ES-I3 (cell line): ENCODE results near the gene BCAS4.

Source experiments
- H3K36me3 ChIP-seq: 2 replicates; pipeline ENCODE4 v1.6.1; 2013; ENCODE audit warnings: mild to moderate bottlenecking, low read length, control low read depth, moderate library complexity; ENCODE audit not compliant: insufficient read depth
- H3K4me1 ChIP-seq: 2 replicates; pipeline ENCODE4 v1.6.1; 2013; ENCODE audit warnings: mild to moderate bottlenecking, control low read depth, low read length; ENCODE audit not compliant: insufficient read depth
- H3K9ac ChIP-seq: 2 replicates; pipeline ENCODE4 v1.6.1; 2013; ENCODE audit warnings: low read depth, mild to moderate bottlenecking, low read length, moderate library complexity
- H3K9me3 ChIP-seq: 2 replicates; pipeline ENCODE4 v1.6.1; 2013; ENCODE audit warnings: mild to moderate bottlenecking, low read length, moderate library complexity; ENCODE audit not compliant: control insufficient read depth, insufficient read depth

Gene BCAS4

DNA sequence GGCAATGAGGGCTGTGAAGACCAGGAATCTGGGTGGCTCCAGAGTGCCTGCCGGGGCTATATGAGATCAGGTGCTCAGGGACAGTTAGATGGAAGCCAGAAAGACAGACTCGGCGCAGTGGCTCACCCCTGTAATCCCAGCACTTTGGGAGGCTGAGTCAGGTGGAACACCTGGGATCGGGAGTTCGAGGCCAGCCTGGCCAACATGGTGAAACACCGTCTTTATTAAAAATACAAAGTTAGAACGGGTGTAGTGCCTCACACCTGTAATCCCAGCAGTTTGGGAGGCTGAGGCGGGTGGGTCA is 43.4 kb downstream of the BCAS4 start:
- H3K4me1 ChIP-seq, result no peaks in the 10 kb centered on the region
- H3K36me3 ChIP-seq, result no peaks in the 10 kb centered on the region; the same call in 1 of the 2 replicates
- H3K9ac ChIP-seq, result no peak overlapping the region
- H3K9me3 ChIP-seq, result no peaks in the 10 kb centered on the region

DNA sequence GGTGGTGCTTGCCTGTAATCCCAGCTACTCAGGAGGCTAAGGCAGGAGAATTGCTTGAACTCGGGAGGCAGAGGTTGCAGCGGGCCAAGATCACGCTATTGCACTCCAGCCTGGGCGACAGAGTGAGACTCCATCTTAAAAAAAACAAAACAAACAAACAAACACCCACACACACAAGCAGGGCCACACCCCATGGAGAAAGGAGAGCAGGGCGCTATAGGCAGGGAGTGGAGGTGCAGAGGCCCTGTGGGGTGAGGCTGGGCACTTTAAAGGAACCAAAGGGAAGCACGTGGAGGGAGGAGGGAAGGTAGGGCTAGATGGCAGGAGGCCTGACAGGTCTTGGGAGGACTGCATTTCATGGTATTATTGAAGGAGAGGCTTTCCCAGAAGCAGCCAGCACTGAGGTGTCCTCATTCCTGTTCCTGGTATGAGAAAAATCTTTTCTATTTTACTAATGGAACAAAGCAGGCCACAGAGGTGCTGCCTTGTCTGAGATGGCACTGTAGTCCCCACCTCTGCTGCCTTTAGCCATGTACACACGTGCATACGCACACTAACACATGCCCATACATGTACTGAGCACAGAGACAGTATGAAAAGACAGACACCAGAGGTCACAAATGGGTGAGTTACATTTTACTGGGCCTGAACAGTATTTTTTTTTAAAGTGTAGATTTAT is 44.0 kb downstream of the BCAS4 start:
- no peaks in the 10 kb centered on the region for H3K9me3 ChIP-seq
- no peaks in the 10 kb centered on the region; the same call in 1 of the 2 replicates for H3K36me3 ChIP-seq
- no peaks in the 10 kb centered on the region; the same call in 1 of the 2 replicates for H3K4me1 ChIP-seq
- H3K9ac ChIP-seq, result no peak overlapping the region

DNA sequence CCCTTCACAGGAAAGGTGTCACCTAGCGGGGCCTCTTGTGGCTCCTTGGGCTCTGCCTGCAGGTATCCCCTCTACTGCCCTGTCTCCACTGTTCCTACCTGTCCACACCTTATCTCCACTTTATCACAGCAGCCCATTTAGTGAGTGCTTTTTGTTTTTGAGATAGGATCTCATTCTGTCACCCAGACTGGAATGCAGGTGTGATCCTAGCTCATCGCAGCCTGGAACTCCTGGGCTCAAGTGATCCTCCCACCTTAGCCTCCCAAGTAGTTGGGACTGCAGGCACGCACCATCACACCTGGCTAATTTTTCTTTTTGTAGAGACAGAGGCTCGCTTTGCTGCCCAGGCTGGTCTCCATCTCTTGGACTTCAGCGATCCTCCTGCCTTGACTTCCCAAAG is 48.0 kb downstream of the BCAS4 start:
- Histone ChIP-seq H3K9me3 (no peaks in the 10 kb centered on the region), H3K4me1 (peaks cover 10% of the 10 kb centered on the region; the same call in 1 of the 2 replicates), H3K9ac (no peak overlapping the region), H3K36me3 (no peaks in the 10 kb centered on the region; the same call in 1 of the 2 replicates)

DNA sequence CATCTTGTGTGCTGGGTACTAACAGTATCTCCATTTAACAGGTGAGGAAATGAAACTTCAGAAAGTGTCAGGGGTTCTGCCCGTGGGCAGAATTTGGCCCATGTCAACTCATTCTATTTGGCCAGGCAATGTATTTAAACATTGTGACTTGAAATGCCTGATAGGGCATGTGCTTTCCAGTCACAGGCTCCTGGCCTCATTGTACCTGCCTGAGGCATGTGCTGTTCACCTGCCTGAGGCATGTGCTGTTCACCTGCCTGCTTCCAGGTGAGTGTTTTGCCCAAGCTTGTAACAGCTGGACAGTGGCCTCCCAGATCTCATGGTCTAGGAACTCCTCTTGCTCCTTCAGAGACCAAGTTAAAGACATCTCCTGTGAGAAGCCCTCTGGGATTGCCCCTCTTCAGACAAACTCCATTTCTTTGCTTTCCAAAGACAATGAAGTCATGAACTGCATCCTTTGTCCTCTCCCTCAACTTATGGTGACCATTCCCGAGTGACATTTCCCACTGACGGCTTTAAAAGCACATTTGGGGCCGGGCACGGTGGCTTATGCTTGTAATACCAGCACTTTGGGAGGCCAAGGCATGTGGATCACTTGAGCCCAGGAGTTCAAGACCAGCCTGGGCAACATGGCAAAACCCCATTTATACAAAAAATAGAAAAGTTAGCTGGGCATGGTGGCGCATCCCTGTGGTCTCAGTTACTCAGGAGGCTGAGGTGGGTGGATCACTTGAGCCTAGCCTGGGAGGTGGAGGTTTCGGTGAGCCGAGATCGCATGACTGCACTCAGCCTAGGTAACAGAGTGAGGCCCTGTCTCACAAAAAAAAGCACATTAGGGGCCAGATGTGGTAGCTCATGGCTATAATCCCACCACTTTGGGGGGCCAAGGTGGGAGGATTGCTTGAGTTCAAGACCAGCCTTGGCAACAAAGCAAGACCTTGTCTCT is 48.7 kb downstream of the BCAS4 start:
- H3K4me1 ChIP-seq, result peaks cover 10% of the 10 kb centered on the region; the same call in 1 of the 2 replicates
- no peak overlapping the region for H3K9ac ChIP-seq
- H3K9me3 ChIP-seq, result no peaks in the 10 kb centered on the region
- no peaks in the 10 kb centered on the region; the same call in 1 of the 2 replicates for H3K36me3 ChIP-seq

DNA sequence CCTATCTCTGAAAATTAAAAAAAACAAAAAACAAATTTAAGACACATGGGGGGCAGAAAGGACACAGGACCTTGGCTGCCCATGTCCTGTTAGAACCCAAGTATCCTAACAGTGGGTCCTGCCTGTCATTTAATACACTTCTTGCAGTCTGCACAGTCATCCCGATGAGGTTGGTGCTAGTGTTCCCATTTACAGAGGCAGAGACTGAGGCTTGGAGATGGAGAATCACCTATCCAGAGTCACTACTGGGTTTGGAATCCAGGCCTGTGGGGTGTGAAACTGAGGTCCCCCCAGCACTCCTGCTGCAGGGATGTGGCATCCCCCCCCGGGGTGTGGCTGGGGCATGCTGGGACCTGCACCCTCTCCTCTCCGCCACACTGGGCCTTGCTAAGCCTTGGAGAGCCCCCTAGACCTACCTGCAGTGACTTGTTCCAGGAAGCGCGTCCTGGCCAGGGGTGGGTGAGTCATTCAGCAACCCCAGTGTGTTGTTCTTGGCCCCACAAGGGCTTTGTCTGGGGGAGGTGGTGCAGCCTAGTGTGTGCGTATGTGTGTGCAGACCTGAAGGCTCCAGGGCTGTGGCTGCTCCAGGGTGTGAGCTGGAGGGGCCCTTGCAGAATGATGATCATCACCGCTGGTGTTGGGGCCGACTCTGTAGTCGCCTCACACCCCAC is 49.7 kb downstream of the BCAS4 start:
- no peaks in the 10 kb centered on the region; the same call in 1 of the 2 replicates for H3K36me3 ChIP-seq
- H3K9ac ChIP-seq, result no peak overlapping the region
- peaks cover 10% of the 10 kb centered on the region; the same call in 1 of the 2 replicates for H3K4me1 ChIP-seq
- no peaks in the 10 kb centered on the region for H3K9me3 ChIP-seq

DNA sequence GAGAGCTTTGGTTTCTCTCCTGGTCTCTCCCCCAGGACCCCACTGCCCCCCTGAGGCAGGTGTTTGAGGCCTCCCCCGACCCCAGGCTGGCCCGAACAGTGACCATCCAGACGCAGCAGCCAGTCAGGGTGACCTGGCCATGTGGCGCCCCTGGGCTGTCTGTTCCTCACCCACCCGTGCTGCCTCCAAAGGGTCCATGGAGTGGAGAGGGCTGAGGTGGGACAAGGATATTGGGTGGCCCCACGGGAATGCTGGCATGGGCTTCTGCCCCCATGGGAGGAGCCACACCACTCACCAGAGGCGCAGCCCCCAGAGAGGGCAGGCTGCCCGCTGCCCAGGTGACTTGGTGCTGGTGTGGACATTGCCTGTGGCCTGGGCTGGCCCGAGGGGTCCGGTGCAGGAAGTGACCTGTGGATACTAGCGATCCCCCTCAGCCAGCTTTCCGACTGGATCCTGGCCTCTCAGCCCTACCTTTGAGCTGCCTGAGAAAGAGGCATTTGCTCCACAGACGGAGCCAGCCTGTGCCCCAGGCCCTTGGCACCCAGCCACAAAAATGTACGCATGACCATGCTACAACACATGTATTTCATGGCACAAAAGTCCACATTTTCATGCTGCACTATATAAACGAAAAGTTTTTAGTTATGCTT is 50.8 kb downstream of the BCAS4 start:
- Histone ChIP-seq H3K9ac (no peak overlapping the region), H3K4me1 (peaks cover 16% of the 10 kb centered on the region; the same call in 1 of the 2 replicates), H3K36me3 (no peaks in the 10 kb centered on the region; the same call in 1 of the 2 replicates), H3K9me3 (no peaks in the 10 kb centered on the region)

DNA sequence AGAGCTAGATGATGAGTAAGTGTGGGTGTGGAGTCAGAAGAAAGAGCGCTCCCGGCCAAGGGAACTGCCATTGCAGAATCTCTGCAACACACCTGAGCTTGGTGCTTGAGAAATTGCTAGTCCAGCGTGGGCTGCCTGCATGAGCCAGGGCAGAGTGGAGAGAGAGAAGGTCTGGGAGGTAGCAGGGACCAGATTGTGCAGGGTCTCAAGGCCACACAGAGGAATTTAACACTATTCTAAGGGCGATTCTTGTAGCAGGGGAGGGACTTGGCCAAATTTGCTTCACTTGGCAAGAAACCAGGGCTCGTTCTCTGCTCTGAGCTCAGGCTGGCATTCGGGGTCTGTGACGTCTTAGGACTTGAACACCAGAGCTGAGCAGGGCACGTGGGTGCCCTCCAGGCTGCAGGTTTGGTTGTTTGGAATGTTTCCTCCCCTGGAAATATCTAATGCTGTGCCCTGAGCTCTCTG is 53.5 kb downstream of the BCAS4 start:
- H3K9ac ChIP-seq, result no peak overlapping the region
- peaks cover 25% of the 10 kb centered on the region; the same call in 1 of the 2 replicates for H3K4me1 ChIP-seq
- no peaks in the 10 kb centered on the region for H3K36me3 ChIP-seq
- H3K9me3 ChIP-seq, result no peaks in the 10 kb centered on the region

DNA sequence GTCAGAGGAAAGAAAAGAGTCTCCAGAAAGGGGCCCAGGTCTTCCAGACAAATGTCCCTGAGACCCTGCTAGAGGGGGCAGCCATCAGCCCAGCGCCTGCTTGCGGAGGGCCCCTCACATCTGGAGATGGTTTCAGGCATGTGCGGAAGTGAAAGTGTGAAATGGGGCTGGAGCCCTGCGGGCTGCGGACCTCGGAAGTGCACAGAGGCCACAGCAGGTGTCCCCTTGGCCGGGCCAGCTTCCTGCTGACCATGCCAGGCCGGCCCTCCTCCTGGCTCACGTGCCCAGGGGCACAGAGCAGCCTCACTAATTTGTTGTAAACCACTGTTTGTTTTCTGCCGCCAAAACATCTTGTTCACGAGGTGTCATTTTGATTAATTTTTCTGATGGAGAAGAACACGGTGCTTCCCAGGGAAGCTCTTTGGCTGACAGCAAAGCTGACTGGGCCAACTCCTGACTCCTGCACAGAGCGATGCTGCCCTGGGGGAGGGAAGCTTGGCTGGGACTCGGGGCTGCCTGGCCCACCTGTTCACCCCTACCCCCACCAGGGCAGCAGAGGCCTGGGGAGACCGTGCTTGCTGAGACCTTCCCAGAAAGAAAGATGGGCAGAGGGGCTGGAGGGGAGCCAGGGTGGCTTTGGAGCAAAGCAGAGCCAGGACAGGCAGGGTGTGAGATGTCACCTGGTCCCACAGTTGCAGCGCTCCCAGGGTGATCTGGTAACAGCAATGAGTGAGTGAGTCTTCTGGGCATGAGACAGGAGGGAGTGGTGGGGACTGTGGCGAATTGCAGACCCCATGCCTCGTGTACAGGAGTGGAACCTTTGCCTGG is 54.2 kb downstream of the BCAS4 start:
- no peaks in the 10 kb centered on the region for H3K9me3 ChIP-seq
- H3K9ac ChIP-seq, result no peak overlapping the region
- H3K36me3 ChIP-seq, result no peaks in the 10 kb centered on the region
- H3K4me1 ChIP-seq, result peaks cover 25% of the 10 kb centered on the region; the same call in 1 of the 2 replicates

DNA sequence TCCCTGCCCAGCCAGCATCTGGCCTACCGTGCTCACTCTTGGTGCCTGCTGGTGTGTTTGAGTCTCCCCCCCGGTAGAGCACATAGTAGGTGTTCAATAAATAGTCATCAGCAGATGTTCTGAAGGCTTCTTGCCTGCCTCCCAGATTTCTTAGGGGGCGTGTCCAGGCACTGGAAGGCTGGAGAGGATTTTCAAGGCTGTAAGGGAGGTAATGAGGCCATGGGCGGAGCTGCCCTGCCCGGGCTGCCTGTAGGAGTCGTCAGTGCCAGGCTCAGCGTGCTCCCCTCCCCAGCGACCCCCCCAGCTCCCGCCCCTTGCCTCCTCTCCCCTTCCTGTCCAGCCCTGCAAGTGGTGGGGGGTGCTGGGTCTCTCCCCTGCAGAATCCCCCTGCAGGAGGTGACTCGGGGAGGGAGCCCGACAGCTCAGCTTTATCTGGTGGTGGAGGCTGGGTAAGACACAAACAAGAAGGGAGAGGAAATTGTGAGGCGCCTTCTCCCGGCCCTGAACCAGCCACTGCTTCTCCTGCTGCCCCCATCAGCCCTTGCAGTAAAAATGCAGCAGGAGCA is 55.9 kb downstream of the BCAS4 start:
- peaks cover 20% of the 10 kb centered on the region; the same call in 1 of the 2 replicates for H3K4me1 ChIP-seq
- H3K9ac ChIP-seq, result no peak overlapping the region
- no peaks in the 10 kb centered on the region for H3K36me3 ChIP-seq
- no peaks in the 10 kb centered on the region for H3K9me3 ChIP-seq

DNA sequence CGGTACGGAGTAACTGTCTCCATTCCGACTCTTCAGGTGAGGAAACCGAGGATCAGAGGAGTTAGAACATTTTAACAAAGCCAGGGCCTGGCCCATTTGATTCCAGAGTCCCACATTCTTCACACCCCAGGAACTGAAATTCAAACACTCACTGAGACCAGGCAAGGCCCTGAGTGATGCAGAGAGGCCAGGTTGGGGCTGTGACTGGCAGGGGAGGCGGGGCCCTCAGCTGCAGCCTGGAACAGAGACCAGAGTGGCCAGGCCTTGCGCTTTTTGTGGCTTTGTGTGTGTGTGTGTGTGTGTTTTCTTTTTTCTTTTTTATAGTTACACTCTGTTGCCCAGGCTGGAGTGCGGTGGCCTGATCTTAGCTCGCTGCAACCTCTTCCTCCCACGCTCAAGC is 57.2 kb downstream of the BCAS4 start:
- Histone ChIP-seq H3K9ac (no peak overlapping the region), H3K36me3 (no peaks in the 10 kb centered on the region), H3K4me1 (peaks cover 25% of the 10 kb centered on the region; the same call in 1 of the 2 replicates), H3K9me3 (no peaks in the 10 kb centered on the region)

DNA sequence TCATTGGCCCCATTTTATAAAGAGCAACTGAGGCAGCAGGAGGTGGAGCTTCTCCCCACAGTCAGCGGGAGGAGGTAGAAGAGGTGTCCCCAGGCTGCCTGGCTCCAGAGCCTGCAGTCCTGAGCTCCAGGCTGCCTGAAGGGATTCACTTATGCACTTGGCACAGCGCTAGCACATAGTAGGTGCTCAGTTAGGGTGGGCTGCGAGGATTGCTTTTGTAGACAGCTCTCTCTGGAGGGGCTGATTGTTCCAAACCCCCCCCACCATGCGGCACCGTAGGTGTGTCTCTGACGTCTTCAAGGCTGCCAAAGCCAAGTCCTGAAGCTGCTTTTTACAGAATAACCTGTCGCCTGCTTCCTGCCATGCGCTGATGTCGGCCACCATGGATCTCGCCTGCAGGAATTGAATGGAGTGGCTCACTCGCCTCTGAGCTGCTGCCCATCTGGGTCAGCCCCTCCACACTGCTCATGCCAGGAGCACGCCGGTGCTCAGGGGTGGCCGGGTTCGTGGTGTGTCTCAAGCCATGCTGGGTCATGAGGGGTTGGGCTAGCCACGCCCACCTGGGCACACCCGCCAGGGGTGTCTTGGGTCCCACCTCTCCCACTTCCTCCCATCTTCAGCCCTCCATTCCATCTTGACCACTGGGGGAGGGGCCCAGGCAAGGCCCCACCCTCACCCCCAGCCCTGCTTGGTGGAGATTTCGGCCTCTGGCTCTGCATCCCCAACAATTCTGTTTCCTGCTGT is 59.8 kb downstream of the BCAS4 start:
- no peaks in the 10 kb centered on the region for H3K36me3 ChIP-seq
- H3K4me1 ChIP-seq, result peaks cover 25% of the 10 kb centered on the region; the same call in 1 of the 2 replicates
- H3K9me3 ChIP-seq, result no peaks in the 10 kb centered on the region
- no peak overlapping the region for H3K9ac ChIP-seq
